ENCODE results near the gene STAG2.

- TF ChIP-seq, protein P1, sequence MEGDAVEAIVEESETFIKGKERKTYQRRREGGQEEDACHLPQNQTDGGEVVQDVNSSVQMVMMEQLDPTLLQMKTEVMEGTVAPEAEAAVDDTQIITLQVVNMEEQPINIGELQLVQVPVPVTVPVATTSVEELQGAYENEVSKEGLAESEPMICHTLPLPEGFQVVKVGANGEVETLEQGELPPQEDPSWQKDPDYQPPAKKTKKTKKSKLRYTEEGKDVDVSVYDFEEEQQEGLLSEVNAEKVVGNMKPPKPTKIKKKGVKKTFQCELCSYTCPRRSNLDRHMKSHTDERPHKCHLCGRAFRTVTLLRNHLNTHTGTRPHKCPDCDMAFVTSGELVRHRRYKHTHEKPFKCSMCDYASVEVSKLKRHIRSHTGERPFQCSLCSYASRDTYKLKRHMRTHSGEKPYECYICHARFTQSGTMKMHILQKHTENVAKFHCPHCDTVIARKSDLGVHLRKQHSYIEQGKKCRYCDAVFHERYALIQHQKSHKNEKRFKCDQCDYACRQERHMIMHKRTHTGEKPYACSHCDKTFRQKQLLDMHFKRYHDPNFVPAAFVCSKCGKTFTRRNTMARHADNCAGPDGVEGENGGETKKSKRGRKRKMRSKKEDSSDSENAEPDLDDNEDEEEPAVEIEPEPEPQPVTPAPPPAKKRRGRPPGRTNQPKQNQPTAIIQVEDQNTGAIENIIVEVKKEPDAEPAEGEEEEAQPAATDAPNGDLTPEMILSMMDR (IDR thresholded peaks at IDR 0.05) = no peak
- TF ChIP-seq POLR2A (IDR thresholded peaks at IDR 0.05) = no peak
- TF ChIP-seq EP300 (IDR thresholded peaks at IDR 0.05) = no peak
Measured at GRCh38 chrX:124001581-124001980, 40.1 kb downstream of the STAG2 start.
